Gastrocnemius medialis (tissue), 4 donors: ENCODE measurements around the gene PACS1.

Experiments
- CTCF ChIP-seq, 5 experiments: fragments of 450-650 bp in 3 of 5; fragments of 200-600 bp in 2 of 5; sonication (generic) in 2 of 5; IDR thresholded peaks in 4 of 5; conservative IDR thresholded peaks in 1 of 5; 1 replicate in 4 of 5; 2 replicates in 1 of 5; pipeline ENCODE4 v1.5.1; 2016 to 2019; ENCODE audit warnings: antibody characterized with exemption in 5 of 5, mild to moderate bottlenecking in 3 of 5, moderate library complexity in 3 of 5
- POLR2A ChIP-seq, 2 donors: fragments of 450-650 bp; IDR thresholded peaks; one replicate each; pipeline ENCODE4 v1.6.1; 2017; ENCODE audit warnings: antibody characterized with exemption in 2 of 2, mild to moderate bottlenecking in 2 of 2, moderate library complexity in 2 of 2

- TF ChIP-seq CTCF (IDR thresholded peaks at IDR 0.05 in 4 of 5, conservative IDR thresholded peaks at IDR 0.05 in 1 of 5) (no peak), POLR2A (IDR thresholded peaks at IDR 0.05) (no peak)
These were observed 177.2 kb downstream of the PACS1 start for GRCh38 chr11:66247295-66247694.
